ENCODE results near the gene GPR63. TPM values are rescaled to one million over a fixed set of nuclear protein-coding genes. Genes with fewer than 3 reads are reported as not detected.
"Not testable (repeated sequence)": the region's sequence is repeated elsewhere in the genome, so short reads cannot be mapped to it uniquely, and the experiment has no call there.

The GPR63 gene, protein sequence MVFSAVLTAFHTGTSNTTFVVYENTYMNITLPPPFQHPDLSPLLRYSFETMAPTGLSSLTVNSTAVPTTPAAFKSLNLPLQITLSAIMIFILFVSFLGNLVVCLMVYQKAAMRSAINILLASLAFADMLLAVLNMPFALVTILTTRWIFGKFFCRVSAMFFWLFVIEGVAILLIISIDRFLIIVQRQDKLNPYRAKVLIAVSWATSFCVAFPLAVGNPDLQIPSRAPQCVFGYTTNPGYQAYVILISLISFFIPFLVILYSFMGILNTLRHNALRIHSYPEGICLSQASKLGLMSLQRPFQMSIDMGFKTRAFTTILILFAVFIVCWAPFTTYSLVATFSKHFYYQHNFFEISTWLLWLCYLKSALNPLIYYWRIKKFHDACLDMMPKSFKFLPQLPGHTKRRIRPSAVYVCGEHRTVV
- total RNA-seq (1 to 10 TPM in 1 of 7 donors, under 1 TPM in 6; 0.37 to 1.2 (median 0.63) TPM), polyA plus RNA-seq (under 1 TPM; 0.02 to 0.19 (median 0.08) TPM)
- long read RNA-seq, donor 1, full-length matches to known transcripts = 2 of 2 reads
- long read RNA-seq, donor 1, partial matches to known transcripts = 0 of 2 reads
- long read RNA-seq, donor 1, other reads (novel, unspliced or antisense) = 0 of 2 reads
- long read RNA-seq, donor 2, full-length matches to known transcripts = 3 of 3 reads
- long read RNA-seq, donor 2, partial matches to known transcripts = 0 of 3 reads
- long read RNA-seq, donor 2, other reads (novel, unspliced or antisense) = 0 of 3 reads

DNA sequence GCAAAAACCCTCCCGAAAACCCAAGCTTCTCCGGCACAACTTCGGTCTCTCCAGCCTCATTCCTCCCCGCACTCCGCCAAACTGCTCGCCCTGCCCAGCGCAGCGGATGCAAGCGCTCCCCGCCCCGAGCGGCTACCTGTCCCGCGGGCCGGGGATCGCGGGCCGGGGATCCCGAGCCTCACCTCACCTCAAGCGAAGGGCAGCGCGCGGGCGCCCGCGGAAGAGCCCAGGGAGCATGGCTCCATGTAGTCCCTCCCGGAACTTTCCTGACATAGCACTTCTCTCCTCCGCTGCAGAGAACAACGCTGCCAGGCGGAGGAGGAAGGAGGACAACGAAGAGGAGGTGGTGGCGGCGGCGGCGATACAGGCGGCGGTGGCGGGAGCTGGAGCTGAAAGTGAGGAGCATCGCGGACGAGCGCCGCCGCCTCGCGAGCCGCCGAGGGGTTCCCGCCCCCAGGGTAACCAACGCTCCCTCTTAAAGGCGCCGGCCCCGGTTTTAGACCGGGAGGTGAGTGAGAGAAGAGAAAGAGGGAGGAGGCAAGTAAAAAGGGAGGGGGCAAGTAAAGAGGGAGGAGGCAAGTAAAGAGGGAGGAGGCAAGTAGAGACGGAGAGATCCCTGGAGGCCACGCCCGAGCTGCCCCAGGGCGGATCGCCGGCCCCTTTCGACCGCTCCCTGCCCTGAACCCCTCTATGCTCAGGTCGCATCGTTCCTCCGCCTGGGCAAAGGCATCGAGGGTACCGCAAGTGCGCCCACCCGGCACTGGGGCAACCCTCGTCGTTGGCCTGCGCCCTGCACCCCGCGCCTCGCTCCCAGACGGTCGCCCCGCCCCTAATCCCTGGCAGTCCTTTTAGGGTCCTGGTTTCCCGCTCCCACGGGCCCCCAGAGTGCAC lies at the start of gene GPR63:
Gene GPR63, minus strand, starts transcription at position 397 of the 891 bp plus-strand sequence. CDS start 37,746 bp downstream, outside the sequence.
- peak; percentile 88 for DNase-seq
- peak within 1 kb of the TSS in 5 of 8 donors; percentile 9 to 59 (median 50) for H3K27ac ChIP-seq
- peaks cover 6 to 25% (median 16%) of the 10 kb centered on the region in 6 donors for H3K4me1 ChIP-seq
- peaks cover 0 to 58% (median 16%) of the 10 kb centered on the region in 7 donors for H3K27me3 ChIP-seq (replicated peaks in 1 of 7)
- peak within 1 kb of the TSS; percentile 67 to 89 (median 75) for H3K4me3 ChIP-seq
- no peaks in the 10 kb centered on the region for H3K9me3 ChIP-seq
- no peaks in the 10 kb centered on the region for H3K36me3 ChIP-seq
- TF ChIP-seq, protein P1, sequence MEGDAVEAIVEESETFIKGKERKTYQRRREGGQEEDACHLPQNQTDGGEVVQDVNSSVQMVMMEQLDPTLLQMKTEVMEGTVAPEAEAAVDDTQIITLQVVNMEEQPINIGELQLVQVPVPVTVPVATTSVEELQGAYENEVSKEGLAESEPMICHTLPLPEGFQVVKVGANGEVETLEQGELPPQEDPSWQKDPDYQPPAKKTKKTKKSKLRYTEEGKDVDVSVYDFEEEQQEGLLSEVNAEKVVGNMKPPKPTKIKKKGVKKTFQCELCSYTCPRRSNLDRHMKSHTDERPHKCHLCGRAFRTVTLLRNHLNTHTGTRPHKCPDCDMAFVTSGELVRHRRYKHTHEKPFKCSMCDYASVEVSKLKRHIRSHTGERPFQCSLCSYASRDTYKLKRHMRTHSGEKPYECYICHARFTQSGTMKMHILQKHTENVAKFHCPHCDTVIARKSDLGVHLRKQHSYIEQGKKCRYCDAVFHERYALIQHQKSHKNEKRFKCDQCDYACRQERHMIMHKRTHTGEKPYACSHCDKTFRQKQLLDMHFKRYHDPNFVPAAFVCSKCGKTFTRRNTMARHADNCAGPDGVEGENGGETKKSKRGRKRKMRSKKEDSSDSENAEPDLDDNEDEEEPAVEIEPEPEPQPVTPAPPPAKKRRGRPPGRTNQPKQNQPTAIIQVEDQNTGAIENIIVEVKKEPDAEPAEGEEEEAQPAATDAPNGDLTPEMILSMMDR (IDR thresholded peaks at IDR 0.05 in 8 of 11, conservative IDR thresholded peaks at IDR 0.05 in 3 of 11) = no peak
- peak; percentile 31 to 68 (median 45) for TF ChIP-seq POLR2AphosphoS5 (IDR thresholded peaks at IDR 0.05)
- intact Hi-C loops (cut with DNase I; ENCODE audit: low total_unique reads) = no loop called here
- WGBS, 5 donors = 0 to 1% (median 1%) methylated on average over 72 to 80 of the region's 80 CpGs

DNA sequence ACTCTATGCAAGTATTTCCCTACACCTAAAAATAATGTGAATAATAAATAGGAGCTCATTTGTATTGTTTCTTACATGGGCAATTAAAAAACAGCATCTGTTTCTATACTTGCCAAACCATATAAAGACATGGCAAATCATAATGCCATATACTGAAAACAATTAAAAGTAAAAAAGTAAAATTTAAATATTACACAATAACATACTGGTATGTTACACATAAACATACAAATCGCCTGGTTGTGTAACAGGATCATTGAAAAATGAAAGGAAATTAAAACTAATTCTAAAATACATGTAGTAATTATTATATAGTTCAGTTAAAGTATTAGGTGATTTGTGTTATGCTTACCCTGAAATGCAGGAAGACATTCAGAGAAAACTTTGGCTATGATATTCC lies 49.2 kb upstream of the GPR63 start:
- intact Hi-C loops (cut with DNase I; ENCODE audit: low total_unique reads) = no loop called here
- WGBS, 5 donors = 58 to 88% (median 82%) methylated on average over 1 of the region's 1 CpG
- H3K36me3 ChIP-seq = peaks cover 0 to 22% (median 12%) of the 10 kb centered on the region in 6 donors
- H3K9me3 ChIP-seq = no peaks in the 10 kb centered on the region
- no peak for TF ChIP-seq POLR2AphosphoS5 (IDR thresholded peaks at IDR 0.05)
- TF ChIP-seq, protein P1 (IDR thresholded peaks at IDR 0.05 in 8 of 11, conservative IDR thresholded peaks at IDR 0.05 in 3 of 11) = no peak
- no peak overlapping the region for H3K4me3 ChIP-seq
- DNase-seq = no peak
- H3K4me1 ChIP-seq = peaks cover 0 to 6% (median 0%) of the 10 kb centered on the region in 6 donors
- no peak overlapping the region for H3K27ac ChIP-seq
- H3K27me3 ChIP-seq (replicated peaks in 1 of 7) = no peaks in the 10 kb centered on the region

DNA sequence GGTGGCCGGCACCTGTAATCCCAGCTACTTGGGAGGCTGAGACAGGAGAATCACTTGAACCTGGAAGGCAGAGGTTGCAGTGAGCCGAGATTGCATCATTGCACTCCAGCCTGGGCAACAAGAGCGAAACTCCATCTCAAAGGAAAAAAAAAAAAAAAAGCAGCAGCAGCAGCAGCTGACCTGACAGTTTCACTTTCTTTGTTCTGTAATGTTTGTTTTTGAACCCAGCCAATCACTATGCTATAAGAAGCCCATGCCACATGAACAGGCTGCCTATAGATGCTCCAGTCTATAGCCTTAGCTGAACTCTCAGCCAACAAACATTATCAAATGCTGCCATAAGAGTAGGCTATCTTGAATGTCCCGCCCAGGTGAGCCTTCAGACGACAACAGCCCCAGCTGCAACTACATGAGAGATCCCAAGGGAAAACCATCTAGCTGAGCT lies 47.9 kb upstream of the GPR63 start:
- H3K4me3 ChIP-seq = peak overlapping the region in 1 of 8 donors; percentile 36
- H3K27ac ChIP-seq; H3K36me3 ChIP-seq; H3K27me3 ChIP-seq (replicated peaks in 1 of 7); DNase-seq; intact Hi-C loops (cut with DNase I; ENCODE audit: low total_unique reads); H3K9me3 ChIP-seq; H3K4me1 ChIP-seq: not testable (repeated sequence)
- whole genome bisulfite sequencing, 5 donors = 77 to 81% (median 78%) methylated on average over 5 of the region's 5 CpGs

DNA sequence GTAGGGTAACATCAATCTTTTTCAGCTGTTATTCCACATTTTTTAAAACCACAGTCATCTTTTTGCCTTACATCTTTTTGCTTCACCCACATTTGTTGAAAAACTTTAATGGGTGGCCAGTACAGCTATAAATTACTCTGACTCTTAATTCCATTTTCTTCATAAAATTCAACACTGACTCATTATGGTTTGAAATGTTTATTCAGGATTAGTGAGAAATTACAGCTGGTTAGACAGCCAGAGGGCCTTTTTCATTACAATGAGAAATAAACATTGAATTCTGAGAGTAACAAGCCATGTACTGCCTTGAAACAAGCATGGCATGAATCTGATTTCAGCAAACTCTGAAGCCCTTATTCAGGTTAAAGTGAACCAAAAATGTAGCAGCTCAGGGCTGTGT lies 40.9 kb upstream of the GPR63 start:
- Histone ChIP-seq H3K27ac (no peak overlapping the region), H3K4me1 (no peaks in the 10 kb centered on the region), H3K36me3 (no peaks in the 10 kb centered on the region), H3K4me3 (no peak overlapping the region), H3K27me3 (replicated peaks in 1 of 7) (no peaks in the 10 kb centered on the region), H3K9me3 (no peaks in the 10 kb centered on the region)
- intact Hi-C loops (cut with DNase I; ENCODE audit: low total_unique reads) = no loop called here
- DNase-seq = no peak
- TF ChIP-seq POLR2A (IDR thresholded peaks at IDR 0.05) (no peak), POLR2AphosphoS5 (IDR thresholded peaks at IDR 0.05) (no peak)
- TF ChIP-seq, protein P1 (IDR thresholded peaks at IDR 0.05 in 8 of 11, conservative IDR thresholded peaks at IDR 0.05 in 3 of 11) = no peak

All from spleen (tissue), 13 donors.